ENCODE measurements around the gene LEF1. TPM values are rescaled to one million over a fixed set of nuclear protein-coding genes. Genes with fewer than 3 reads are reported as not detected.

The LEF1 gene
- polyA plus RNA-seq, 1 experiment = 2.7 TPM

- TF ChIP-seq CTCF (IDR thresholded peaks at IDR 0.05; ENCODE audit: insufficient read depth, low read depth, low read length) = no peak
- no peaks in the 10 kb centered on the region for H3K36me3 ChIP-seq (ENCODE audit: control insufficient read depth, insufficient read depth, low read length)
- no peak for DNase-seq (ENCODE audit: low read depth)
- POLR2A ChIA-PET = no interaction called here
- CTCF ChIA-PET = no interaction called here
- no peak overlapping the region for H3K4me3 ChIP-seq (ENCODE audit: low read depth, low read length)
- H3K27me3 ChIP-seq (ENCODE audit: control insufficient read depth, insufficient read depth, low read length) = peaks cover 4% of the 10 kb centered on the region; the same call in 1 of the 2 replicates
Measured at GRCh38 chr4:108191269-108191914, 22.7 kb upstream of the LEF1 start.

GRCh38 chr4:108188770-108189169, 20.0 kb upstream of the LEF1 start:
- H3K27me3 ChIP-seq (ENCODE audit: control insufficient read depth, insufficient read depth, low read length) = peaks cover 4% of the 10 kb centered on the region; the same call in 1 of the 2 replicates
- H3K36me3 ChIP-seq (ENCODE audit: control insufficient read depth, insufficient read depth, low read length) = no peaks in the 10 kb centered on the region
- POLR2A ChIA-PET = no interaction called here
- TF ChIP-seq CTCF (IDR thresholded peaks at IDR 0.05; ENCODE audit: insufficient read depth, low read depth, low read length) = no peak
- CTCF ChIA-PET = interaction anchor here (1.2 kb wide), 1 partner anchor 191 kb away, joined by 3 read pairs; no protein-coding TSS in a partner anchor
- no peak overlapping the region for H3K4me3 ChIP-seq (ENCODE audit: low read depth, low read length)
- DNase-seq (ENCODE audit: low read depth) = no peak

GRCh38 chr4:108185252-108185651, 16.5 kb upstream of the LEF1 start:
- TF ChIP-seq CTCF (IDR thresholded peaks at IDR 0.05; ENCODE audit: insufficient read depth, low read depth, low read length) = no peak
- H3K36me3 ChIP-seq (ENCODE audit: control insufficient read depth, insufficient read depth, low read length) = no peaks in the 10 kb centered on the region
- no peak for DNase-seq (ENCODE audit: low read depth)
- ChIA-PET POLR2A (no interaction called here), CTCF (interaction anchor here (0.6 to 1.7 kb wide), 3 partner anchors 9 to 17 kb away, joined by 3 to 5 read pairs (median 3); no protein-coding TSS in a partner anchor)
- no peak overlapping the region for H3K4me3 ChIP-seq (ENCODE audit: low read depth, low read length)
- peaks cover 2% of the 10 kb centered on the region; the same call in 1 of the 2 replicates for H3K27me3 ChIP-seq (ENCODE audit: control insufficient read depth, insufficient read depth, low read length)

GRCh38 chr4:108184453-108185049, 15.8 kb upstream of the LEF1 start:
- POLR2A ChIA-PET = no interaction called here
- H3K4me3 ChIP-seq (ENCODE audit: low read depth, low read length) = no peak overlapping the region
- CTCF ChIA-PET = interaction anchor here (0.9 to 1.7 kb wide), 2 partner anchors 10 kb away, joined by 3 to 5 read pairs; no protein-coding TSS in a partner anchor
- no peaks in the 10 kb centered on the region for H3K36me3 ChIP-seq (ENCODE audit: control insufficient read depth, insufficient read depth, low read length)
- no peaks in the 10 kb centered on the region for H3K27me3 ChIP-seq (ENCODE audit: control insufficient read depth, insufficient read depth, low read length)
- no peak for TF ChIP-seq CTCF (IDR thresholded peaks at IDR 0.05; ENCODE audit: insufficient read depth, low read depth, low read length)
- DNase-seq (ENCODE audit: low read depth) = no peak

GRCh38 chr4:108181704-108182103, 13.0 kb upstream of the LEF1 start:
- CTCF ChIA-PET = interaction anchor here (1.3 to 1.7 kb wide), 2 partner anchors 122 to 151 kb away, joined by 5 to 7 read pairs; no protein-coding TSS in a partner anchor
- POLR2A ChIA-PET = no interaction called here
- DNase-seq (ENCODE audit: low read depth) = no peak

More at GRCh38 chr4:108181704-108182103, 13.0 kb upstream of the LEF1 start:
- TF ChIP-seq CTCF (IDR thresholded peaks at IDR 0.05; ENCODE audit: insufficient read depth, low read depth, low read length) = no peak
- Histone ChIP-seq H3K27me3 (ENCODE audit: control insufficient read depth, insufficient read depth, low read length) (no peaks in the 10 kb centered on the region), H3K36me3 (ENCODE audit: control insufficient read depth, insufficient read depth, low read length) (no peaks in the 10 kb centered on the region), H3K4me3 (ENCODE audit: low read depth, low read length) (no peak overlapping the region)

Measured in BJ (cell line).